Measurements from ENCODE around the gene UBA5.

DNA sequence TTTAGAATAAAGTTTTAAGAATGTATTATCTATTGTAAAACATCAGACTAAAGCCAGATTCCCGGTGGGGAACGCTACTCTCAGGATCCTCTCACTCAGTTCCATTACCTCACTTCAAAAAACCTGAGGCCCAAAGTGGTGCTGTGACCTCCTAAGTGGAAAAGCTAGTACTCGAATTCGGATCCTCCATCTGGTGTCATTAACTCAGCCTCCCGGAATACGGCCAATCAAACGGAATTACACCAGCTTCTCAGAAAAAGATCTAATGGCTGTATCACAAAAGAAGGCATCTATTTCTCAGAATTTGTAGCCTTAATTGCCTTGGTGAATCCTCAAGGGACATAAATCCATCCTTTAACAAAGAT is 1.1 kb upstream of the UBA5 start:
- TF ChIP-seq CTCF (IDR thresholded peaks at IDR 0.05) (no peak), POLR2A (IDR thresholded peaks at IDR 0.05) (no peak), POLR2AphosphoS5 (IDR thresholded peaks at IDR 0.05; ENCODE audit: insufficient read depth in 1 of 2, low read depth in 1 of 2) (no peak)
